Stimulated activated naive CD4-positive, alpha-beta T cell (primary cell): ENCODE results near the gene NTSR1.

ENCODE experiments used
- DNase-seq, 6 experiments: peaks; one replicate each; lab custom pipeline; 2025; lab: John Stamatoyannopoulos, UW

The NTSR1 gene

GRCh38 chr20:62755817-62756724 lies 47.4 kb downstream of the NTSR1 start:
- no peak for DNase-seq

- DNase-seq, result no peak
Measured at GRCh38 chr20:62758226-62758912, 49.7 kb downstream of the NTSR1 start.

- DNase-seq, result no peak
Measured at GRCh38 chr20:62759981-62760431, 51.4 kb downstream of the NTSR1 start.

DNA sequence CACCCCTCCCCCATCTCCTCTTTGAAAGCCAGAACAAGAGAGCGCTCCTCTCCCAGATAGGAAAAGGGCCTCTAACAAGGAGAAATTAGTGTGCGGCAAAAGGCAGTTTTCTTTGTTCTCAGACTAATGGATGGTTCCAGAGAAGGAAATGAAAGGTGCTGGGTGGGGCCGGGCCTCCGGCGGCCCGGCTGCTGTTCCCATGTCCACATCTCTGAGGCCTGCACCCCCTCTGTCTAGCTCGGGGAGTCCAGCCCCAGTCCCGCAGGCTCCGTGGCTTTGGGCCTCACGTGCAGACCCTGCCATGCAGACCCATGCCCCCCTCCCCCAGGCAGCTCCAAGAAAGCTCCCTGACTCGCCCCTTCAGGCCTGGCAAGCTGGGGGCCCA lies 51.8 kb downstream of the NTSR1 start:
- DNase-seq, result no peak

DNA sequence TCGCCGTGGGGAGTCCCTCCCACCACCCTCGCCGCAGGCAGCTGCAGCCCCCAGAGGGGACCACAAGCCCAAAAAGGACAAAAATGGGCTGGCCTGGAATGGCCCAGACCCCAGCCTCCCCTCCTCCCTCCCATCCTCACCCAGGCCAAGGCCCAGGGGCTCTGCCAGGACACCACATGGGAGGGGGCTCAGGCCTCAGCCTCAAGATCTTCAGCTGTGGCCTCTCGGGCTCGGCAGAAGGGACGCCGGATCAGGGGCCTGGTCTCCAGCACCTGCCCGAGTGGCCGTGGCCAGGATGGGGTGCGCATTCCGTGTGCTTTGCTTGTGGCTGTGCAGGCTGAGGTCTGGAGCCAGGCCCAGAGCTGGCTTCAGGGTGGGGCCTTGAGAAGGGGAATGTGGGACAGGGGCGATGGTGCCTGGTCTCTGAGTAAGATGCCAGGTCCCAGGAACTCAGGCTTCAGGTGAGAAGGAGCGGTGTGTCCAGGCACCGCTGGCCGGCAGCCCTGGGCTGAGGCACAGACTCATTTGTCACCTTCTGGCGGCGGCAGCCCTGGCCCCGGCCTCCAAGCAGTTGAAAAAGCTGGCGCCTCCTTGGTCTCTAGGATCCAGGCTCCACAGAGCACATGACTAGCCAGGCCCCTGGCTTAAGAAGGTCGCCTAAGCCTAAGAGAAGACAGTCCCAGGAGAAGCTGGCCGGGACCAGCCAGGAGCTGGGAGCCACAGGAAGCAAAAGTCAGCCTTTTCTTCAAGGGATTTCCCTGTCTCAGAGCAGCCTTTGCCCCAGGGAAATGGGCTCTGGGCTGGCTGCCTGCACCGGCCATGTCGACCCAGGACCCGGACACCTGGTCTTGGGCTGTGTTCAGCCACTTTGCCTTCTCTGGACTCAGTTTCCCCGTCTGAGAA lies 52.5 kb downstream of the NTSR1 start:
- no peak for DNase-seq

DNA sequence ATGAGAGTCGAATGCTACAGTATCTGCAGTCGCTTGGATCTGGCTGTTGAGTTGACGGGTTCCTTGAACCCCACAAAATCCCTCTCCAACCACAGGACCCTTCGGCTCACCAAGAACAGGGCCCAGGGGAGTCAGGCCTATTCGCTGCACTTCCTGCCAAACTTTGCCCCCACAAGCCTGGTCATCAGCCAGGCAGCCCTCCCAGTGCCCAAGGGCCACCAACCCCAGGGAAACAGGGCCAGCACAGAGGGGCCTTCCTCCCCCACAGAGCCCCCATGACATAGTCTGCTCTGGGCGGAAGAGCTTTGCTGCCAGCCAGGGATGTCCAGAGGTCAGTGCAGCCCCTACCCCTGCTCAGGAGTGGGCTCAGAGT lies 53.1 kb downstream of the NTSR1 start:
- DNase-seq, result no peak

GRCh38 chr20:62762376-62762775 lies 53.7 kb downstream of the NTSR1 start:
- DNase-seq, result no peak

DNA sequence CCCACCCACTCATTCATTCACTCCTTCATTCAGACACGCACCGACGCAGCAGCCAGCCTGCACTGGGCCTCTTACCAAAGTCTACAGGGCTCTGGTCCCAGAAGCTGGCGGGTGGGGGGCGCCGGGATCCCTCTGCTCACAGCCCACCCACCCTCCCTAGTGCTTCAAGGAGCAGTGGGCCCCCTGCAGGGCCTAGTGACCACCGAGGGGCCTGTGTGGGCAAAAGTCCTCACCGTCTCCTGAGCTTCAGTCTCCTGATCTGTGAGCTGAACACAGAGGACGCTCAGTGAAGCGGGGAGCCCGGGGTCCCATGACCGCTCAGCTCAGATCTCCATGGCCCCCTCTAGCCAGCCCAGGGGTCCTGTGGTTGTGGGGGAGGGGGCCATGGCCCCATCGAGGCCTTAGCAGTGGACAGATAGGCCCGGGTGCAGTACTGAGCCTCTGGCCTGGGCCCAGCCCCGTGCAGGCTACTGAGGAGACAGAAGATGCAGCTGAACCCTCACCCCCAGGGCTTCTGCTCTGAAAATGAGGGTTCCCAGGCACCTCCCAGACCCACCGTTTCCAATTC lies 54.2 kb downstream of the NTSR1 start:
- DNase-seq, result no peak

GRCh38 chr20:62763404-62763803 lies 54.8 kb downstream of the NTSR1 start:
- DNase-seq, result no peak

DNA sequence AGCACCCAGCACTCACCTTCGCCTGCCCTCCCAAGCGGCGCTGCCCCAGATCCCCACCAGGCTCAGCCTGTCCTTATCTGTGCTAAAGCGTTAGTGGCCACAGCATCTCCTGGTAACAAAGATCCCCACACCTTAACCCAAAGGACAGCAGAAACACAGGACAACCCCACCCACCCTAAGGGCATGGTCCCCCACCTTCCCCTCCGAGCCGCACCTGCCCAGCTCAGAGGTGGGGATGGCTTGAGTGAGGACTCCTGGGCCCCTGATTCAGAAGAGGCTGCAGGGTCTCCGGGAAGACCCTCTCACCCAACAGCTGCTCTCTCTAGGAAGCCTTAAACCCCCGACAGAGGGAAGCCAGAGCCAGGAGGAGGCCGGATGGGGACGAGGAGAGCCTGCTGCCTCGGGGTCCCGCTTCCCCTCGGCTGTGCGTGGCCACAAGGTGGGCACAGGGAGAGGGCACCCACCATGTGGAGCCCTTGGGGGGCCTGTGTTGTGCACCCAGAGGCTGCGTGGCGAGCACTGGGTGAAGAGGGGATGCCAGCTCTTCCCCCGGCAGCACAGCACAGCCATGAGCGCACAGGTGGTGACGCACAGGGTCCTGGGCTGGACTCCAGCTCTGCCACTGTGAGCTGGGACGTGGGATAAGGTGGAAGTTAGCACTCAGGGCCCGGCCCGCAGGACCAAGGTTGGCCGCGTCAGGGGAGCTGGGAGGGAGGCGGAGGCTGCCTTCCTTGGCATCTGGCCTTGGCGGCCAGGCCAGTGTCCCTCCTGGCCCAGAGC lies 55.7 kb downstream of the NTSR1 start:
- DNase-seq, result no peak

GRCh38 chr20:62765021-62765420 lies 56.4 kb downstream of the NTSR1 start:
- no peak for DNase-seq

- no peak for DNase-seq
Measured at GRCh38 chr20:62765432-62766070, 56.9 kb downstream of the NTSR1 start.

- DNase-seq, result no peak
Measured at GRCh38 chr20:62766071-62766450, 57.4 kb downstream of the NTSR1 start.

DNA sequence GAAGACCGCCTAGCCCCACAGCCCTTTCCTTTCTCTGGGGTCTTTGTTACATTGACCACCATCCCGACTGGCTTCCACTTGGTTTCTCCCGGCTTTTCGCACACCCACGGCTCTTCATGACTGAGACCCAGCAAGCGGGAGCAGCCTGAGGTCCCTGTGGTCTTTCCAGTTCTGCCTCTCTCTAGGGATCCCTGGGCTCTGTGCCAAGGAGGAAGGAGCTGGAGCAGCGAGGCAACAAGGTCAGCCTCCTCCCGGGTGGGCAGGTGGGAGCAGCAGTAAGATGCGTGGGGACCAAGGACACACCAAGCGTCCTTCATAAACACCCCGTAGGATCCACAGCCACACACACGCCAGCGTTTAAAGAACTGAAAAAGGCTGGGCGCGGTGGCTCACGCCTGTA lies 58.1 kb downstream of the NTSR1 start:
- DNase-seq, result no peak

DNA sequence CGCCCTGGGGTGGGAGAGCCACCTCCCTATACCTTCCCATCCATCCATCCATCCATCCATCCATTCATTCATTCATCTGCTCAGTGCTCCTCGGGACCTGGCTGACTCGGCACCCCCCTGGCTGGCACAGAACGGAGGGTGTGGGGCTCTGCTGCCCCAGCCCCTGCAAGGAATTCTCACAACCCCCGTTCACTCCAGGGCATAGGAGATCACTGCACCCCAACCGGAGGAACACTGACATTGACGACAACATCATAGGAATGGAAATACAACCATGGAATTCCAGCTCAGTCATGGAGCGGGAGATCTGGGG lies 59.6 kb downstream of the NTSR1 start:
- no peak for DNase-seq

GRCh38 chr20:62768551-62769287 lies 60.1 kb downstream of the NTSR1 start:
- no peak for DNase-seq

DNA sequence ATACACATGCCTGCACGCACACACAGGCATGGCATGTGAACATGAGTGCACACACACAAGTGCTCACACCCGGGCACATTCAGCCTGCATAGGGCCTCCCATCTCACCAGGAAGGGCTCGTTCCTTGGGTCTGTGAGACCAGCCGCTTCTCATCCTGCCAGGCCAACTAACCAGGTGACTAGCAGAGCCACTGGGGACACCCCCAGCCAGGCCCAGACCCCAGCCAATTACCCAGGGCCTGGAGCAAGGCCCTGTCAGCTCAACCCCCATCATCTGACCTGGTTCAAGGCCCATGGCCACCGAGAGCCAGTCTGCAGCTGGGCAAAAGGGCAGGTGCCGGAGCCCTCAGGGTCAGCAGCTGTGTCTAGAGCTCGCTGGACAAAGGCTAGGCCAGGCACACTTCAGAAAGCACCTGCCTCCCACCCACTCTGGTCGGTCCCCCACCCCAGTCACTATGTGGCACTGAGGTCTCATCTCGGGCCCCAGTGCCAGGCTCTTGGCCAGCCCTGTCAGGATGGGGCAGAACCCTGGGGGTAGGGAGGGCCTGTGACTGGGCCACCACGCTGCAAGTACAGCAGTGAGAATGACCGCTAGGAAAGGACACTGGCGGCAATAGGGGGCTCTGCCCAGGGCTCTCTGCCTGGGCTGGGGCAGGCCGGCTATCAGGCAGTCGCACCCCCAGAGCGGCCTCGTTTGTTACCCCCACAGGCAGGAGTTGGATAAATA lies 60.9 kb downstream of the NTSR1 start:
- DNase-seq, result no peak

DNA sequence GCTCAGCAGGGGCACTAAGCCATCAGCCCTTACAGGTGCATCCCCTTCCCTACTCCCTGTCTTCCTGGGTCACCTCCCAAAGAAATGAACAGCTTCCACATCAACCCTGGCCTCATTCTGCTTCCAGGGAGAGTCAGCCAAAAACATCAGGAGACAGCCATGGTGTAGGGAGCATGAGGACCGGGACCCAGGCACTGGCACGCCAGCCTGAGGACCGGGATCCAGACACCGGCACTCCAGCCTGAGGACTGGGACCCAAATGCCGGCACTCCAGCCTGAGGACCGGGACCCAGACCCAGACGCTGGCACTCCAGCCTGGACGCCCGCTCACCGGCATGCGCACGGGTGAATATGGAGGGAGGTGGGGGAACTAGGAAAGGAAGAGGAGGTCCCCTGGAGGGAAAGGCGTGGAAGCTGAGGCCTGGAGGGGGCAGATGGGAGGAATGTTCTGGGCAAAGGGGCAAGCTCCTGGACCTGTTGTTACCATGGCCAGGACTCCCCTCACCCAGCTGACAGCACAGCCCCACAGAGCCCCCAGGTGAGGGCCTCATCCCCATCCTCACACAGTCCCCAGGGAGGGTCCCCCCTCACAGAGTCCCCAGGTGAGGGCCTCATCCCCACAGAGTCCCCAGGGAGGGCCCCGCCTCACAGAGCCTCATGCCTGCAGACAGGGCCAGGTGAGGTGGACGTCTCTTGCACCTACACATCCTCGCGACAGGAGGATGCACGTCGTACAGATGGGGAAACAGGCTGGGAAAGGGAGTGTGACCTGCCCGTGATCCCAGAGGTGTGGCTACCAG lies 61.7 kb downstream of the NTSR1 start:
- no peak for DNase-seq

DNA sequence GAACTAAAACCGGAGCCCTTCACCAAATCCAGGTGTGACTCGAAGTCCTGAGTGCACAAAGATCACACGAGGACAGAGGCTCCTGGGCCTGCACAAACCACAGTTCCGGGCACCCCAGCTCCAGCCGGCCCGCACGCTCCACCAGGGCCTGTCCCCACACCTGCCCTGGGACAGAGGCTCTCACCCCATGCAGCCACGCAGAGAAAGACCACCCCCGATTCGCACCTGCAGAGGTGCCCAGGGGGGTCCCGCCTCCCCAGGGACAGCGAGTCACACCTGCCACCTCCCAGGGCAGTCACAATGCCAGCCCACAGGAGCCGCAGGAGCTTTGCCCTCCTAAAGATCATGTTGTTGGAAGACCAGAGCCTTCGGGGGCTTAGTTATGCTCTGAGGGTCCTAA lies 62.3 kb downstream of the NTSR1 start:
- DNase-seq, result no peak
